ENCODE measurements around the gene MED27.

DNA sequence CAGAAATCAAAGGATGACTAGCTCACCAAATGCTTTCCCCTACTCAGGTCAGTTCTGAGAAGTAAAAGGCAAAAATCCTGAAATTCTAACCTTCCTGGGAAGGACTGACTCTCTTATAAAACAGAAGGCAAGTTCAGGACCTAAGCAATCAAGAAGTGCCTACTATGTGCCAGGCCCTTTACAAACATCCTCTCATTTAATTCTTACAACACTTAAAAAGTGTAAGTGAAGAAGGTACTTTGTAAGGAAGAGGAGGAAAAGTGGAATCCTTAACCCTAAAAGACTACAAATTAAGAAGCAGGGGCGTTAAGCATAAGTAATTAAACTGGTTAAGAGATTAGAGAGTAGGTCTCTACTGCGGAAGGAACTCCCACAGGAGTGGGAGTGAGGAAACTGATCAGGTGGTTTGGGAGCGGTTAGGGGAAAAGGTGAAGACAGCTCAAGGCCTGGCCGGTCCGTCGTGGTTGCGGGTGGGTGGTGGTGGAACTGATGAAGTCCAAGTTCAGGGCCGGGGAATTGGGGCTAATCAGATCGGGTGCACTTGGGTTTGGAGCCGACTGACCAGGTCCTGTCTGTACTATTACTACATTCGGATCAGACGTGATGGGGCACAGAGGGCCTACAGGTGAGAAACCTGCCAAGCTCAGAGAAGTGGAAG lies 839 bp downstream of the MED27 start:
- no peak for TF ChIP-seq EZH2 (IDR thresholded peaks at IDR 0.05; ENCODE audit: borderline replicate concordance)
- no peak for TF ChIP-seq CTCF (IDR thresholded peaks at IDR 0.05; ENCODE audit: poor library complexity)

Measured in hepatocyte (in vitro differentiated cells).